ENCODE measurements around the gene PXDN.
A peak's percentile ranks its signal among the peaks of the same experiment; 100 is the strongest.

The PXDN gene

GRCh38 chr2:1590596-1591460 lies 153.5 kb downstream of the PXDN start:
- no peak for ATAC-seq
- no peak for TF ChIP-seq OSR1 (CRISPR knock-in tag; IDR thresholded peaks at IDR 0.05)
- TF ChIP-seq RARB (CRISPR knock-in tag; IDR thresholded peaks at IDR 0.05), result no peak
- TF ChIP-seq ZC3H10 (CRISPR knock-in tag; IDR thresholded peaks at IDR 0.05), result no peak
- no peak for TF ChIP-seq SNAI2 (CRISPR knock-in tag; IDR thresholded peaks at IDR 0.05)
- 0 out of 2 replicates have a peak, but pooled peaks have one; percentile 8 for TF ChIP-seq TSHZ2 (CRISPR knock-in tag; IDR thresholded peaks at IDR 0.05)

GRCh38 chr2:1588978-1589621 lies 155.2 kb downstream of the PXDN start:
- TF ChIP-seq POU6F1 (CRISPR knock-in tag; IDR thresholded peaks at IDR 0.05; ENCODE audit: borderline replicate concordance, low read depth), result no peak
- TF ChIP-seq CREB5 (CRISPR knock-in tag; IDR thresholded peaks at IDR 0.05; ENCODE audit: low read depth), result no peak
- TF ChIP-seq GLIS3 (CRISPR knock-in tag; IDR thresholded peaks at IDR 0.05), result no peak
- no peak for TF ChIP-seq ARNTL (CRISPR knock-in tag; IDR thresholded peaks at IDR 0.05; ENCODE audit: borderline replicate concordance, low read depth)
- no peak for TF ChIP-seq ZC3H10 (CRISPR knock-in tag; IDR thresholded peaks at IDR 0.05)
- no peak for TF ChIP-seq CSRNP3 (CRISPR knock-in tag; IDR thresholded peaks at IDR 0.05)
- no peak for TF ChIP-seq ZNF70 (CRISPR knock-in tag; IDR thresholded peaks at IDR 0.05)
- no peak for ATAC-seq

GRCh38 chr2:1588051-1588977 lies 156.0 kb downstream of the PXDN start:
- ATAC-seq, result no peak
- TF ChIP-seq CSDC2 (CRISPR knock-in tag; IDR thresholded peaks at IDR 0.05), result no peak
- TF ChIP-seq CSRNP3 (CRISPR knock-in tag; IDR thresholded peaks at IDR 0.05), result no peak
- TF ChIP-seq BACH2 (CRISPR knock-in tag; IDR thresholded peaks at IDR 0.05; ENCODE audit: borderline replicate concordance), result no peak
- no peak for TF ChIP-seq ARNTL (CRISPR knock-in tag; IDR thresholded peaks at IDR 0.05; ENCODE audit: borderline replicate concordance, low read depth)
- TF ChIP-seq SNAI2 (CRISPR knock-in tag; IDR thresholded peaks at IDR 0.05), result no peak
- TF ChIP-seq ZNF565 (CRISPR knock-in tag; conservative IDR thresholded peaks at IDR 0.05; ENCODE audit: low read depth), result no peak
- TF ChIP-seq TSHZ2 (CRISPR knock-in tag; IDR thresholded peaks at IDR 0.05), result no peak
- no peak for TF ChIP-seq PATZ1 (CRISPR knock-in tag; IDR thresholded peaks at IDR 0.05; ENCODE audit: borderline replicate concordance)
- no peak for TF ChIP-seq CREB5 (CRISPR knock-in tag; IDR thresholded peaks at IDR 0.05; ENCODE audit: low read depth)
- TF ChIP-seq ZC3H10 (CRISPR knock-in tag; IDR thresholded peaks at IDR 0.05), result no peak
- no peak for TF ChIP-seq ZNF8 (CRISPR knock-in tag; IDR thresholded peaks at IDR 0.05)
- TF ChIP-seq TOX (CRISPR knock-in tag; IDR thresholded peaks at IDR 0.05; ENCODE audit: borderline replicate concordance), result no peak
- TF ChIP-seq GLIS3 (CRISPR knock-in tag; IDR thresholded peaks at IDR 0.05), result no peak
- TF ChIP-seq ZNF70 (CRISPR knock-in tag; IDR thresholded peaks at IDR 0.05), result no peak
